HL-60/S4 treated with phorbol 12-myristate 13-acetate at 8.2 ng/mL for 4 days and 3 days (cell line): ENCODE results near the gene SPRING1.
"Not testable (repeated sequence)": the region's sequence is repeated elsewhere in the genome, so short reads cannot be mapped to it uniquely, and the experiment has no call there.

Experiments used
- in situ Hi-C: fragments of 300-500 bp; cut with MboI; formaldehyde crosslinking; loops from 2 replicates; pipeline ENCODE4 v1.15.0; 2022; ENCODE audit warnings: low sequenced_read_pairs

The SPRING1 gene

GRCh38 chr12:116737774-116738657 lies at the start of gene SPRING1, which contains the start of gene RNFT2:
Gene SPRING1, minus strand, starts transcription at chr12:116738069. Its CDS starts 169 bp downstream, at chr12:116737900.
Gene RNFT2, plus strand, starts transcription at chr12:116738315. Its CDS starts 2,183 bp downstream, at chr12:116740498.
- in situ Hi-C loops, result no loop called here

GRCh38 chr12:116784238-116784612 lies 46.4 kb upstream of the SPRING1 start:
- in situ Hi-C loops, result no loop called here

GRCh38 chr12:116783525-116784237 lies 45.8 kb upstream of the SPRING1 start:
- in situ Hi-C loops, result no loop called here

GRCh38 chr12:116780942-116781341 lies 43.1 kb upstream of the SPRING1 start:
- in situ Hi-C loops, result no loop called here

GRCh38 chr12:116779597-116779996 lies 41.7 kb upstream of the SPRING1 start:
- in situ Hi-C loops, result no loop called here

GRCh38 chr12:116777245-116777644 lies 39.4 kb upstream of the SPRING1 start:
- in situ Hi-C loops, result no loop called here

GRCh38 chr12:116774020-116774419 lies 36.2 kb upstream of the SPRING1 start:
- in situ Hi-C loops, result no loop called here

GRCh38 chr12:116773276-116773731 lies 35.4 kb upstream of the SPRING1 start:
- in situ Hi-C loops, result no loop called here

GRCh38 chr12:116771651-116772050 lies 33.8 kb upstream of the SPRING1 start:
- in situ Hi-C loops, result no loop called here

- in situ Hi-C loops, result no loop called here
Observed at GRCh38 chr12:116766746-116767145, 28.9 kb upstream of the SPRING1 start.

- in situ Hi-C loops, result no loop called here
Observed at GRCh38 chr12:116766285-116766684, 28.4 kb upstream of the SPRING1 start.

GRCh38 chr12:116765271-116765670 lies 27.4 kb upstream of the SPRING1 start:
- in situ Hi-C loops, result no loop called here

GRCh38 chr12:116761499-116761898 lies 23.6 kb upstream of the SPRING1 start:
- in situ Hi-C loops, result no loop called here

- in situ Hi-C loops, result no loop called here
Observed at GRCh38 chr12:116760622-116761020, 22.8 kb upstream of the SPRING1 start.

GRCh38 chr12:116759783-116760621 lies 22.1 kb upstream of the SPRING1 start:
- in situ Hi-C loops, result no loop called here

- in situ Hi-C loops, result not testable (repeated sequence)
Observed at GRCh38 chr12:116754783-116755182, 16.9 kb upstream of the SPRING1 start.

GRCh38 chr12:116754097-116754496 lies 16.2 kb upstream of the SPRING1 start:
- in situ Hi-C loops, result not testable (repeated sequence)

- in situ Hi-C loops, result no loop called here
Observed at GRCh38 chr12:116750298-116750697, 12.4 kb upstream of the SPRING1 start.

GRCh38 chr12:116749884-116750283 lies 12.0 kb upstream of the SPRING1 start:
- in situ Hi-C loops, result no loop called here

GRCh38 chr12:116745554-116745953 lies 7.7 kb upstream of the SPRING1 start:
- in situ Hi-C loops, result no loop called here

GRCh38 chr12:116744766-116745165 lies 6.9 kb upstream of the SPRING1 start:
- in situ Hi-C loops, result no loop called here
